HepG2 (cell line): ENCODE results near the gene PLA2G7. TPM values are rescaled to one million over a fixed set of nuclear protein-coding genes. Genes with fewer than 3 reads are reported as not detected.
"Not testable (repeated sequence)": the region's sequence is repeated elsewhere in the genome, so short reads cannot be mapped to it uniquely, and the experiment has no call there.

ENCODE experiments used
- ATAC-seq: fragments of 200-7000 bp; cut with Tn5 transposase; 3 replicates; pipeline ENCODE4 v1.9.1; 2020; ENCODE audit warnings: mild to moderate bottlenecking, moderate library complexity
- BruUV-seq: library from RNA; stranded (reverse); fragments of 400-500 nt; replicated peaks from 2 replicates; lab custom pipeline; 2021; lab: Mats Ljungman, UMichigan
- CTCF ChIA-PET: fragments of 300-600 bp; formaldehyde crosslinking; extraction: SDS; loops from one replicate; lab custom pipeline; 2021; ENCODE audit warnings: low total read pairs, inconsistent platforms, low intra/inter-chr PET ratio; lab: Yijun Ruan, JAX
- POLR2A ChIA-PET: fragments of 350-600 bp; sonication (Branson Sonifier 250); formaldehyde crosslinking; loops from one replicate; lab custom pipeline; 2020; ENCODE audit warnings: antibody characterized with exemption, inconsistent platforms; lab: Yijun Ruan, JAX
- DNase-seq: peaks from one replicate; pipeline ENCODE4 v3.0.0-alpha.2; 2015; ENCODE audit warnings: low spot score
- FAIRE-seq: peaks from 3 replicates; lab custom pipeline; 2011; peaks lifted over from hg19 to GRCh38; lab: Jason Lieb, UNC
- H2AFZ ChIP-seq: one replicate; pipeline ENCODE4 v1.6.1; 2011; ENCODE audit warnings: low read length, inconsistent platforms
- H3K27ac ChIP-seq: fragments of 300-600 bp; 3 replicates; pipeline ENCODE4 v1.8.0; 2011; ENCODE audit warnings: mixed run types, mild to moderate bottlenecking, mixed read lengths, low read length, inconsistent platforms; ENCODE audit not compliant: insufficient read depth; ENCODE audit errors: extremely low read length
- H3K27me3 ChIP-seq, 2 experiments: fragments of 200-600 bp in 1 of 2; 2 replicates in 1 of 2; 3 replicates in 1 of 2; pipeline versions ENCODE4 v1.6.0 to v1.8.0; 2011; ENCODE audit warnings: low read length in 2 of 2, mild to moderate bottlenecking in 2 of 2, moderate library complexity in 2 of 2, inconsistent platforms in 1 of 2; ENCODE audit not compliant: insufficient read depth in 2 of 2, control insufficient read depth in 1 of 2
- H3K36me3 ChIP-seq, 2 experiments: fragments of 200-600 bp in 1 of 2; replicated peaks in 1 of 2; 2 replicates in 1 of 2; 3 replicates in 1 of 2; pipeline versions ENCODE4 v1.5.1 to v1.8.0; 2011; ENCODE audit warnings: low read length in 2 of 2, inconsistent platforms in 1 of 2; ENCODE audit not compliant: insufficient read depth in 2 of 2, control insufficient read depth in 1 of 2
- H3K4me1 ChIP-seq: 2 replicates; pipeline ENCODE4 v1.5.1; 2012; ENCODE audit warnings: low read length, inconsistent platforms; ENCODE audit not compliant: insufficient read depth
- H3K4me2 ChIP-seq: 2 replicates; pipeline ENCODE4 v1.6.0; 2011; ENCODE audit warnings: low read depth, low read length, inconsistent platforms
- H3K4me3 ChIP-seq, 3 experiments: fragments of 200-600 bp in 1 of 3; sonication (generic), shearing (Covaris generic) in 1 of 3; replicated peaks in 1 of 3; 2 replicates each; pipeline ENCODE4 v1.5.1; 2011 to 2016; ENCODE audit warnings: low read length in 3 of 3, inconsistent platforms in 2 of 3, low read depth in 2 of 3, mild to moderate bottlenecking in 2 of 3, control low read depth in 1 of 3, mixed read lengths in 1 of 3; ENCODE audit not compliant: insufficient read depth in 1 of 3
- H3K79me2 ChIP-seq: one replicate; pipeline ENCODE4 v1.6.1; 2011; ENCODE audit warnings: low read length, inconsistent platforms; ENCODE audit not compliant: insufficient read depth
- H3K9ac ChIP-seq: 2 replicates; pipeline ENCODE4 v1.6.0; 2011; ENCODE audit warnings: mild to moderate bottlenecking, low read depth, low read length, inconsistent platforms; ENCODE audit not compliant: insufficient read depth
- H3K9me3 ChIP-seq: 2 replicates; pipeline ENCODE4 v1.5.1; 2012; ENCODE audit warnings: mild to moderate bottlenecking, low read length
- H4K20me1 ChIP-seq: 2 replicates; pipeline ENCODE4 v1.6.0; 2011; ENCODE audit warnings: inconsistent platforms, mild to moderate bottlenecking, low read length, moderate library complexity; ENCODE audit not compliant: insufficient read depth
- CEBPG ChIP-seq: IDR thresholded peaks from 2 replicates; pipeline ENCODE4 v1.6.1; 2016
- ELF3 ChIP-seq: IDR thresholded peaks from 2 replicates; pipeline ENCODE4 v1.6.1; 2016; ENCODE audit warnings: missing genetic modification reagents, missing compliant biosample characterization
- FOXP4 ChIP-seq: sonication (generic); formaldehyde crosslinking; IDR thresholded peaks from 2 replicates; pipeline ENCODE4 v1.4.0; 2020; ENCODE audit warnings: missing genetic modification reagents
- HINFP ChIP-seq: sonication (generic); formaldehyde crosslinking; IDR thresholded peaks from 2 replicates; pipeline ENCODE4 v1.4.0; 2020; ENCODE audit warnings: low read depth, mild to moderate bottlenecking, missing genetic modification reagents
- HNF4G ChIP-seq, 2 experiments: sonication (generic) in 1 of 2; formaldehyde crosslinking in 1 of 2; IDR thresholded peaks; 2 replicates each; pipeline versions ENCODE4 v1.4.0 to v1.6.1; 2011 to 2020; ENCODE audit warnings: borderline replicate concordance in 2 of 2, low read depth in 2 of 2, mild to moderate bottlenecking in 2 of 2, low read length in 1 of 2, missing genetic modification reagents in 1 of 2, moderate library complexity in 1 of 2
- MAX ChIP-seq: IDR thresholded peaks from 2 replicates; pipeline ENCODE4 v1.6.1; 2012; ENCODE audit warnings: inconsistent platforms
- NFYC ChIP-seq: IDR thresholded peaks from 2 replicates; pipeline ENCODE4 v1.6.1; 2016; ENCODE audit warnings: missing genetic modification reagents, missing compliant biosample characterization
- RARA ChIP-seq: IDR thresholded peaks from 2 replicates; pipeline ENCODE4 v1.6.1; 2016; ENCODE audit warnings: missing genetic modification reagents, missing compliant biosample characterization
- SALL1 ChIP-seq: sonication (generic); formaldehyde crosslinking; IDR thresholded peaks from 2 replicates; pipeline ENCODE4 v1.8.0; 2022; ENCODE audit warnings: mild to moderate bottlenecking, missing genetic modification reagents
- ZNF10 ChIP-seq: sonication (generic); formaldehyde crosslinking; IDR thresholded peaks from 2 replicates; pipeline ENCODE4 v1.4.0; 2020; ENCODE audit warnings: mild to moderate bottlenecking, low read depth, missing genetic modification reagents, borderline replicate concordance
- ZNF101 ChIP-seq: sonication (generic); formaldehyde crosslinking; IDR thresholded peaks from 2 replicates; pipeline ENCODE4 v1.4.0; 2020; ENCODE audit warnings: mild to moderate bottlenecking, low read depth, missing genetic modification reagents, borderline replicate concordance
- ZNF234 ChIP-seq: sonication (generic); formaldehyde crosslinking; conservative IDR thresholded peaks from 2 replicates; pipeline ENCODE4 v1.5.1; 2020; ENCODE audit warnings: mild to moderate bottlenecking, missing genetic modification reagents
- ZNF292 ChIP-seq: sonication (generic); formaldehyde crosslinking; IDR thresholded peaks from 2 replicates; pipeline ENCODE4 v1.8.1; 2022; ENCODE audit warnings: mild to moderate bottlenecking, low read depth, missing genetic modification reagents, borderline replicate concordance
- ZNF430 ChIP-seq: sonication (generic); formaldehyde crosslinking; IDR thresholded peaks from 2 replicates; pipeline ENCODE4 v1.9.0; 2021; ENCODE audit warnings: mild to moderate bottlenecking, missing genetic modification reagents
- ZNF564 ChIP-seq: sonication (generic); formaldehyde crosslinking; IDR thresholded peaks from 2 replicates; pipeline ENCODE4 v1.8.1; 2023; ENCODE audit warnings: mild to moderate bottlenecking, missing genetic modification reagents
- WGBS: methylation state at CpG from one replicate; pipeline ENCODE4 v1.1.6; 2017; ENCODE audit warnings: low lambda C conversion rate; 5-methylcytosine and 5-hydroxymethylcytosine counted together
- in situ Hi-C: cut with HindIII; loops from 2 replicates; pipeline ENCODE4 v1.10.0; 2017; ENCODE audit warnings: low pct_unique_long_range_greater_than_20kb; ENCODE audit not compliant: extremely low pct_ligation_motif_present
- intact Hi-C: fragments of 100-400 bp; cut with micrococcal nuclease; formaldehyde crosslinking; loops from one replicate; pipeline ENCODE4 v1.10.0; 2022; ENCODE audit not compliant: unreplicated experiment
- polyA plus RNA-seq, 8 experiments: library from polyadenylated mRNA; depleted of rRNA in 3 of 8; stranded (reverse) in 7 of 8; unstranded in 1 of 8; fragments of >200 nt; fragmentation: Illumina TruSeq in 4 of 8; extraction: Trizol in 4 of 8; gene quantifications; 2 replicates each; pipeline versions ENCODE4 v1.2.1 to v1.2.3, GENCODE V29; 2011 to 2016; ENCODE audit warnings: low read depth in 4 of 8, missing spikeins in 1 of 8, mixed read lengths in 1 of 8; ENCODE audit not compliant: insufficient read depth in 1 of 8
- total RNA-seq, 5 experiments: library from RNA; depleted of rRNA; stranded (reverse); fragments of >200 nt; fragmentation: Illumina TruSeq; extraction: Trizol; gene quantifications; 2 replicates each; pipeline ENCODE4 v1.2.3, GENCODE V29; 2016; ENCODE audit warnings: low read depth in 1 of 5

Gene PLA2G7
- total and polyA plus RNA-seq, 2 of the 13 experiments (the other 11 are each of a cell fraction or from before 2014, with no cell fraction given), result not detected

GRCh38 chr6:46764961-46765360, 29.8 kb upstream of the PLA2G7 start:
- no peak overlapping the region; the same call in 1 of the 2 replicates for H3K4me2 ChIP-seq
- in situ Hi-C loops (no loop called here), intact Hi-C loops (no loop called here)
- ChIA-PET POLR2A (no interaction called here), CTCF (no interaction called here)
- DNase-seq (no peak), FAIRE-seq (no peak)
- H2AFZ ChIP-seq, result no peak overlapping the region
- H3K9me3 ChIP-seq, result 0 out of 2 replicates have a peak, but pooled peaks cover 7% of the 10 kb centered on the region
- 29% methylated on average over 5 of the region's 5 CpGs for WGBS
- H3K36me3 ChIP-seq, result no peaks in the 10 kb centered on the region
- H3K9ac ChIP-seq, result no peak overlapping the region
- H3K79me2 ChIP-seq, result no peaks in the 10 kb centered on the region
- no peak overlapping the region for H3K27ac ChIP-seq
- no peaks in the 10 kb centered on the region for H3K27me3 ChIP-seq
- BruUV-seq, result no TSS peak
- TF ChIP-seq ZNF430 (CRISPR knock-in tag) (0 out of 2 replicates have a peak, but pooled peaks have one; percentile 30), ZNF234 (no peak), RARA (CRISPR knock-in tag) (0 out of 2 replicates have a peak, but pooled peaks have one; percentile 11), HNF4G (IDR thresholded peaks at IDR 0.05; ENCODE audit: borderline replicate concordance, low read depth, low read length) (peak; percentile 19; the same call in 1 of the 2 replicates), HNF4G (CRISPR knock-in tag; IDR thresholded peaks at IDR 0.05; ENCODE audit: borderline replicate concordance, low read depth) (no peak), ELF3 (peak; percentile 29; the same call in 1 of the 2 replicates), FOXP4 (CRISPR knock-in tag) (no peak), MAX (peak; percentile 57; the same call in 1 of the 2 replicates), SALL1 (CRISPR knock-in tag) (0 out of 2 replicates have a peak, but pooled peaks have one; percentile 28), HINFP (0 out of 2 replicates have a peak, but pooled peaks have one; percentile 52), NFYC (CRISPR knock-in tag) (no peak), CEBPG (0 out of 2 replicates have a peak, but pooled peaks have one; percentile 17), ZNF101 (no peak), ZNF292 (CRISPR knock-in tag) (peak; percentile 69; the same call in 1 of the 2 replicates), ZNF10 (no peak), ZNF564 (no peak)
- TF ChIP-seq, all 625 proteins: peak for 9
- peaks cover 12% of the 10 kb centered on the region for H3K4me1 ChIP-seq
- no peak overlapping the region for H3K4me3 ChIP-seq
- no peaks in the 10 kb centered on the region for H4K20me1 ChIP-seq
- peak; percentile 96 for ATAC-seq

- H3K27ac ChIP-seq, ATAC-seq, H3K4me3 ChIP-seq, POLR2A ChIA-PET, intact Hi-C loops, FAIRE-seq, H3K36me3 ChIP-seq, H2AFZ ChIP-seq, H3K79me2 ChIP-seq, H3K4me2 ChIP-seq, H3K27me3 ChIP-seq, BruUV-seq, H4K20me1 ChIP-seq, DNase-seq, CTCF ChIA-PET, H3K9ac ChIP-seq, in situ Hi-C loops, H3K9me3 ChIP-seq: not testable (repeated sequence)
- peaks cover 12% of the 10 kb centered on the region for H3K4me1 ChIP-seq
- WGBS, result 78% methylated on average over 10 of the region's 10 CpGs
Observed at GRCh38 chr6:46764280-46764679, 29.1 kb upstream of the PLA2G7 start.
